Measurements from ENCODE around the gene SMAD9. TPM values are rescaled to one million over a fixed set of nuclear protein-coding genes. Genes with fewer than 3 reads are reported as not detected.

The SMAD9 gene
- total RNA-seq, 2 donors from 2014 or later, result 1.6 to 1.8 TPM

DNA sequence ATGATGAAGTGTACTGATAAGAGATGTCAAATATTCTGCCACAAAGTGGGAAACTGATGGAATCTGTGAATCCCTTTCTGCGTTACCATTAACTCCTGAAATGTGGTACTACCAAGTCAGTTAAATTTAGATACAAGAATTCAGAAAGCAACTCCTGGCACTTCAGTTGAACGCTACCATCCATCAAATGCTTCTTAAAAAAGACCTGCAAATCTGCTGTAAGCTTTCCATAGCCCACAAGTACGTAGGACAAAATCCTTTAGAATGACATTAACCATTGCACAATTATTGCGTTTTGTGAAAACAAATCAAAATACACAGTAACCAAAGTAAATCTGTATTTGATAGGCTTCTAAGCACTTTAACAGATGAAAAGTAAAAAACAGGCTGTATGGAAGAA lies 5.4 kb downstream of the SMAD9 start:
- DNase-seq (no peak), ATAC-seq (no peak)
- intact Hi-C loops (cut with DNase I), result no loop called here
- H3K4me3 ChIP-seq, result no peak overlapping the region
- 78 to 80% methylated on average over 4 of the region's 4 CpGs for WGBS, 2 donors
- H3K9me3 ChIP-seq, result no peaks in the 10 kb centered on the region
- TF ChIP-seq, protein P1, sequence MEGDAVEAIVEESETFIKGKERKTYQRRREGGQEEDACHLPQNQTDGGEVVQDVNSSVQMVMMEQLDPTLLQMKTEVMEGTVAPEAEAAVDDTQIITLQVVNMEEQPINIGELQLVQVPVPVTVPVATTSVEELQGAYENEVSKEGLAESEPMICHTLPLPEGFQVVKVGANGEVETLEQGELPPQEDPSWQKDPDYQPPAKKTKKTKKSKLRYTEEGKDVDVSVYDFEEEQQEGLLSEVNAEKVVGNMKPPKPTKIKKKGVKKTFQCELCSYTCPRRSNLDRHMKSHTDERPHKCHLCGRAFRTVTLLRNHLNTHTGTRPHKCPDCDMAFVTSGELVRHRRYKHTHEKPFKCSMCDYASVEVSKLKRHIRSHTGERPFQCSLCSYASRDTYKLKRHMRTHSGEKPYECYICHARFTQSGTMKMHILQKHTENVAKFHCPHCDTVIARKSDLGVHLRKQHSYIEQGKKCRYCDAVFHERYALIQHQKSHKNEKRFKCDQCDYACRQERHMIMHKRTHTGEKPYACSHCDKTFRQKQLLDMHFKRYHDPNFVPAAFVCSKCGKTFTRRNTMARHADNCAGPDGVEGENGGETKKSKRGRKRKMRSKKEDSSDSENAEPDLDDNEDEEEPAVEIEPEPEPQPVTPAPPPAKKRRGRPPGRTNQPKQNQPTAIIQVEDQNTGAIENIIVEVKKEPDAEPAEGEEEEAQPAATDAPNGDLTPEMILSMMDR (IDR thresholded peaks at IDR 0.05), result no peak
- TF ChIP-seq POLR2A (IDR thresholded peaks at IDR 0.05), result no peak
- H3K4me1 ChIP-seq, result peaks cover 10% of the 10 kb centered on the region
- no peaks in the 10 kb centered on the region for H3K27me3 ChIP-seq
- no peak overlapping the region for H3K27ac ChIP-seq
- no peaks in the 10 kb centered on the region for H3K36me3 ChIP-seq (replicated peaks in 1 of 2; ENCODE audit: insufficient read depth in 1 of 2, low read depth in 2 of 2)

- no peak for ATAC-seq
- no peak overlapping the region for H3K27ac ChIP-seq
- no peak overlapping the region for H3K4me3 ChIP-seq
- intact Hi-C loops (cut with DNase I), result no loop called here
- DNase-seq, result no peak
- H3K27me3 ChIP-seq, result no peaks in the 10 kb centered on the region
- no peaks in the 10 kb centered on the region for H3K36me3 ChIP-seq (replicated peaks in 1 of 2; ENCODE audit: insufficient read depth in 1 of 2, low read depth in 2 of 2)
- no peaks in the 10 kb centered on the region for H3K9me3 ChIP-seq
- H3K4me1 ChIP-seq, result no peaks in the 10 kb centered on the region
- TF ChIP-seq, protein P1 (IDR thresholded peaks at IDR 0.05), result no peak
- TF ChIP-seq POLR2A (IDR thresholded peaks at IDR 0.05), result no peak
Measured at GRCh38 chr13:36913463-36913862, 6.6 kb downstream of the SMAD9 start.

- H3K27ac ChIP-seq, result no peak overlapping the region
- no peaks in the 10 kb centered on the region for H3K27me3 ChIP-seq
- no peaks in the 10 kb centered on the region for H3K36me3 ChIP-seq (replicated peaks in 1 of 2; ENCODE audit: insufficient read depth in 1 of 2, low read depth in 2 of 2)
- H3K9me3 ChIP-seq, result no peaks in the 10 kb centered on the region
- ATAC-seq, result no peak
- intact Hi-C loops (cut with DNase I), result no loop called here
- DNase-seq, result no peak
- WGBS, 2 donors, result 62 to 66% methylated on average over 2 of the region's 2 CpGs
- TF ChIP-seq, protein P1 (IDR thresholded peaks at IDR 0.05), result no peak
- TF ChIP-seq POLR2A (IDR thresholded peaks at IDR 0.05), result no peak
- no peaks in the 10 kb centered on the region for H3K4me1 ChIP-seq
- no peak overlapping the region for H3K4me3 ChIP-seq
Measured at GRCh38 chr13:36912973-36913372, 7.1 kb downstream of the SMAD9 start.

- H3K27me3 ChIP-seq, result no peaks in the 10 kb centered on the region
- no peaks in the 10 kb centered on the region for H3K36me3 ChIP-seq (replicated peaks in 1 of 2; ENCODE audit: insufficient read depth in 1 of 2, low read depth in 2 of 2)
- DNase-seq, result no peak
- H3K4me1 ChIP-seq, result no peaks in the 10 kb centered on the region
- no peak for ATAC-seq
- intact Hi-C loops (cut with DNase I), result no loop called here
- no peak for TF ChIP-seq POLR2A (IDR thresholded peaks at IDR 0.05)
- TF ChIP-seq, protein P1 (IDR thresholded peaks at IDR 0.05), result no peak
- no peak overlapping the region for H3K4me3 ChIP-seq
- no peak overlapping the region for H3K27ac ChIP-seq
- no peaks in the 10 kb centered on the region for H3K9me3 ChIP-seq
Measured at GRCh38 chr13:36912369-36912768, 7.7 kb downstream of the SMAD9 start.

GRCh38 chr13:36910545-36910944 lies 9.5 kb downstream of the SMAD9 start:
- intact Hi-C loops (cut with DNase I), result no loop called here
- no peak for ATAC-seq
- 100% methylated on average over 1 of the region's 1 CpG for WGBS, 2 donors

More at GRCh38 chr13:36910545-36910944, 9.5 kb downstream of the SMAD9 start:
- Histone ChIP-seq H3K36me3 (replicated peaks in 1 of 2; ENCODE audit: insufficient read depth in 1 of 2, low read depth in 2 of 2) (no peaks in the 10 kb centered on the region), H3K27me3 (no peaks in the 10 kb centered on the region), H3K4me3 (no peak overlapping the region), H3K27ac (no peak overlapping the region), H3K4me1 (no peaks in the 10 kb centered on the region), H3K9me3 (no peaks in the 10 kb centered on the region)
- no peak for DNase-seq
- no peak for TF ChIP-seq POLR2A (IDR thresholded peaks at IDR 0.05)
- TF ChIP-seq, protein P1 (IDR thresholded peaks at IDR 0.05), result no peak
